HPDE6-E6E7 (cell line): Measurements from ENCODE around the gene UGGT1.

ENCODE experiments used
- DNase-seq: peaks from one replicate; pipeline ENCODE4 v3.0.0; 2011; ENCODE audit warnings: missing footprints; ENCODE audit errors: extremely low spot score

The UGGT1 gene

DNA sequence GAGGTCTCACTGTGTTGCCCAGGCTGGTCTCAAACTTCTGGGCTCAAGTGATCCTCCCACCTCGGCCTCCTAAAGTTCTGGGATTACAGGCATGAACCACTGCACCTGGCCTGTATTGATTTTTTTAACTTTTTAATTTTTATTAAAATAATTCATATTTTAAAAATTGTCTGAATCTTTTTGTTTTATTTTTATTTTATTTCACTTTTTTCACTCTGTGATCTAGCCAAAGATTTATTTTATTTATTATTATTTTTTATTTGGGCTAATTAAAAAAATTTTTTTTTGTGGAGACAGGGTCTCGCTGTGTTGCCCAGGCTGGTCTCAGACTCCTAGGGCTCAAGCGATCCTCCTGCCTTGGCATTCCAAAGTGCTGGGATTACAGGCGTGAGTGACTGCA is 14.1 kb downstream of the UGGT1 start:
- no peak for DNase-seq

DNA sequence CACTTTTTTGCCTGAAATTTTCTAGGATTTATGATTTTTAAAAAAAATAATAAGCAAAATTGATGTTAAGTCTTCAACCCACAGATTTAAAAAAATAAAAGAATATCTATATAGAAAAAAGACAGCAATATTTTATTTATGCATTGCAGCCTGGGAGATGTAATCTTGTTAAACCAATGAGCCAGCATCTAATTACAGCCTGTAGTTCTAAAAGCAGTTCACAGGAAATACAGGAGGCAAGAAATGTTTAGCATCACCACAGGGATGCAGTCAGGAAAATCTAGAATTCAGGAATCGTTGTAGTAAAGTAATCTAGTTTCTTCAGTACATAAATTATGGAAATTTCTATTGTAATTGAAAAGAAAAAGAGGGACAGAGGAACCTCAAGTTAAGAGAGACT is 17.2 kb downstream of the UGGT1 start:
- no peak for DNase-seq

DNA sequence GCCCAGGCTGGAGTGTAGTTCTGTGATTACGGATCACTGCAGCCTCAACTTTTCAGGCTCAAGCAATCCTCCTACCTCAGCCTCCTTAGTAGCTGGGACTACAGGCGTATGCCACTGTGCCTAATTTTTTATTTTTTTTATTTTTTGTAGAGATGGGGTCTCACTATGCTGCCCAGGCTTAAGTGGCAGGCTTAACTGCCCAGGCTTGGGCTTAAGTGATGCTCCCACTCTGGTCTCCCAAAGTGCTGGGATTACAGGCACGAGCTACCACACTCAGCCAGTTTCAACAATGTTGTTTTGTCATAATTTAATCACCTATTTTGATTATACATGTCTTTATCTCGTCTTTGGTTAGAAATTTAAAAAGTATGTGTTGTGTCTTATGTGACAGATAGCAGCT is 18.2 kb downstream of the UGGT1 start:
- no peak for DNase-seq

DNA sequence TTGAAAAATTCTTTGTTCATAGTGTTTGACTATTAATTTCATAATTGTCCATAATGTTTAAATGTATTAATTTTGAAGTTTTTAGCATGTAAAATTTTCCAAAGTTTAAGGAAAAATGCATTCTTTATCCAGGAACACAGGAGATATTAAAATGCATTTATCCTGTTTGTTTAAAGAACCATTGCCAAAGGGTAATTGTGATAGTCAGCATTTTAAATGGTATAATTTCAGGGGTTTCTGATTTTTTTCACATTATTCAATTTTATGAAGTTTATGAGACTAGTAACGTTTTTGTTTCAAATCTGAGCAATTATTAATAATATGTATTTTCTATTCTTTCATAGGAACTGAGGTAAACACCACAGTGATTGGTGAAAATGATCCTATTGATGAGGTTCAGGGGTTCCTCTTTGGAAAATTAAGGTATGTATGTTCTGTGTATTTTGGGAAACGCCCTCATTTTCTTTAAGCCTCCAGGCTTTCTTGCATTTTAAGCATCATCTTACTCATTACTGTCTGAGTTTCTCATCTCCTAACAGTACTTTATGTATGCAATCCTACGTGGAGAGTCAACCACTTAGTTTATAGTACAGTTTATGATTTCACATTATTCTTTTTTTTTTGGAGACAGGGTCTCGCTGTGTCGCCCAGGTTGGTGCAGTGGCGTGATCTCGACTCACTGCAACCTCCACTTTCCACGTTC is 25.1 kb downstream of the UGGT1 start:
- DNase-seq: no peak

- no peak for DNase-seq
Observed at GRCh38 chr2:128134573-128134972, 43.6 kb downstream of the UGGT1 start.

GRCh38 chr2:128137094-128137616 is 46.2 kb downstream of the UGGT1 start:
- no peak for DNase-seq

- DNase-seq: no peak
Observed at GRCh38 chr2:128139624-128140023, 48.6 kb downstream of the UGGT1 start.

- no peak for DNase-seq
Observed at GRCh38 chr2:128145651-128146050, 54.7 kb downstream of the UGGT1 start.

- no peak for DNase-seq
Observed at GRCh38 chr2:128153786-128154185, 62.8 kb downstream of the UGGT1 start.

DNA sequence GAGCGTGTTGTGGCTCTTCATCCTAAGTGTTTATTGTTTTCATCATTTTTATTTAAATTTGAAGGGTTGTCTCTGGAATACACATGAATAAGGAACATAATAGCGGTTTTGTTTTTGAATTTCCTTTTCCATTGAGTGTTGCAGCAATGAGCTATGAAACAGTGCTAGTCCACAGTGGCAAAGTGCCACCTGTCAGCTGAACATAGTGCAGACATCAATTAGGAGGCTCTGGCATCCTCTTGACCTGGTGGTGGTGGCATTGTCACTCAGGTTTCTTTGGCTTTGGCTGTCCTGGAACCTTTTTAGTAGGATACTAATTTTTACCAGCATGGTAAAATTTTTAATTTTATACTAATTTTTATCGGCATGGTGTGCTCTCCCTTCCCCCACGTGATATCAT is 63.2 kb downstream of the UGGT1 start:
- DNase-seq: no peak

DNA sequence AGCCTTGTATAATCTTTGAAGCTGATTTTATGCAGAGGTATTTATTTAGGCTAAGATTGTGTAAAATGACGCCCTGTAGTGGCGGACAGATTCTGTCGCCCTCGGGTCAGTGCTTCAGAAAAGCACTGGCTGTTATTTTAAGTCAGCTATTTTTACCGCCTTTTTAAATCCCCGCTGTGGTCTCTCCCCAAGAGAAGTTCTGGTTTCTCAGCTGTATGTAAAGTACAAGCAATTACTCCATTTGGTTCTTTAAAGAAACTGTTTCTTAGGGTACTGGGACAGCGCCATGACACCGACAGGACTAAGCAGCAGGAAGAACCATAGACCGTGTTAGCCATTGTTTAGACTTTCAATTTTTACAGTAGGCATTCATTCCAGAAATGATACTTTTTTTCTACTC is 65.0 kb downstream of the UGGT1 start:
- DNase-seq: no peak

GRCh38 chr2:128156812-128157211 is 65.8 kb downstream of the UGGT1 start:
- DNase-seq: no peak

DNA sequence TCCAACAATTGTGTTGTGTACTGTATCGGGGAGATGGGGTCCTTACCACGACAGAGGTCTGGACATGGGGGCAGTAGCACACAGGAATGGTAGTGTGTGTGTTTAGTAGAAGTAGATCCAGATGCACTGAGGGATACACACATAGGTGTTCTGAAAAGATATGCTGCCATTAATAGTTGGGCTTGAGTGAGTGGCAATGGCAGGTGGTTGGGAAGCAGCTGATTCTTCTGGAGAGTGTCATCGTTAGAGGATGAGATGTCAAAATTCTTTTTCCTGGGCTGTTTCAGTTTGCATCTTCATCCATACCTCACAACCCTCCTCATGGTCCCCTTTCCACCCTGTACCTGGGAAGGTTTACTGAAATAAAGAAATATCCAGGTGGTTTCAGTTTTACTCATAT is 66.6 kb downstream of the UGGT1 start:
- no peak for DNase-seq

DNA sequence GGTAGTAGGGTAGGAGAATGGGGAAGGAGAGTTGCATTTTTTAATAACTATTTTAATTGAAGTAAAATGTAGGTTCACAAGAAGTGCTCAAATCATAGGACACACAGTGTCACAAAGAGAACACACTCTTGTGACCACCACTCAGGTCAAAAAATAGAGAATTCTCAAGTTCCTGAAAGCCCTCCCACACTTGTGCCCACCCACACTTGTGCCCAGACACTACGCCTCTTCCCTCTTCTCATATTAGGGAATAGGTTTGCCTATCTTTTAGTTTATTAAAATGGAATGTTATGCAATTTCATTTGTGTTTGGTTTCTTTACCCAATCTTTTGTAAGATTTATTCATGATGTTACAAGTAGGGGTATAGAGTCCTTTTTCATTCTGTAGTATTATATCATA is 67.2 kb downstream of the UGGT1 start:
- DNase-seq: no peak

- no peak for DNase-seq
Observed at GRCh38 chr2:128159437-128159836, 68.4 kb downstream of the UGGT1 start.

DNA sequence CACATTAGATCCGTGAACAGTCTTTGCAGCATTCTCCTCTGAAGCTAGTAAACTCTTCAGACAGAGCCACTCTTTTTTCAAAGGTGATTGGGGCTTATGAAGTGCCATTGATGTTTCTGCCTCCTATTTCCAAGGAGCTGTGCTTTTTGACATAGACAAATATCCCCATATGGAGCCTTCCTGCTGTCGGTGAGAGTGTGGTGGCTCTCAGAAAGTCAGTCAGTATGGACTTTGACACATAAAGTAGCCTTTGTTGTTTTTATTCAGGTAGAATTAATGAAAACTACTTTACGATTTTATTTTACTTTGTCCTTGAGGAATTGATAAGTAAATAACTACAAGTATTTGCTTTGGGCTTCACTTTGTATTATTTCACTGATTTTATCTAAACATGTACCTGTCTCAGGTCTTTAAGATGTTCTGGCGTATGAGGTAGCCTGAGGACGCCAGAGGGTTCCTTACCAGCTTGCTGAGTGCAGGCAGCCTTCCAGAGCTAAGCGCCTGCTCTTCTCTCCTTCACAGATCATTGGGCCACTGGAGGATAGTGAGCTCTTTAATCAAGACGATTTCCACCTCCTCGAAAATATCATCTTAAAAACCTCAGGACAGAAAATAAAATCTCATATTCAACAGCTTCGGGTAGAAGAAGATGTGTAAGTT is 69.7 kb downstream of the UGGT1 start:
- no peak for DNase-seq

DNA sequence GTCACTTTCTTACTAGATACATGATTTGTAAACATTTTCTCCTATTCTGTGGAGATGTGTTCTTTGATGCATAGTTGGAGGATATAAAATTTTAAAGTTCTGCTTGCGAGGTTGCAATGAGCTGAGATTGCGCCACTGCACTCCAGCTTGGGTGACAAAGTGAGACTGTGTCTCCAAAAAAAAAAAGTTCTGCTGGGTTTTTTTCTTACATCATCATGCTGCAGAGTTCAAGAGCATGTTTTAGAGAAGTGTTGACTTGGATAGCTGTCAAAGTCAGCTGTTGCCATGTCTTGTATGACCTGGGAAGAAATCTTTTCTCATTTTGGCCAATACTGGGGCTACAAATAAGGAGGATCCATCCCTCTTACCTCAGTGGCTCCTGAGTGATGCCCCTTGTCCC is 71.3 kb downstream of the UGGT1 start:
- DNase-seq: no peak

DNA sequence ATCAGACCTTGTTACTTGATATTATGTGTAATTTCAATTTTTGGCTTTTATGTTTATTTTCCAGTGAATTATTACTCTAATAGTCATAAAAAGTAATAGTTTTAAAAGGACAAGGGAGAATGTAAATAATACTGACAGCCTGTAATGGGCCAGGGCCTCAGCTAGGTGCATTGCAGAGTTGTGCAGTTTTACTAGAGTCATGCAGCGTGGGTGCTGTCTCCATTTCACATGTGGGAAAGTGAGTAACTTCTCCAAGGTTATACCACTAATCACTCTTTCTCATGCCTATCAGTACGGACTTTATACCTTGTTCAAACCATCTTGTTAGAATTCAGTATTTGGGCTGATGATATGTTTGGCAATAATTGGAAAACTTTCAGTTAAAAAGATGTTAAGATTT is 73.3 kb downstream of the UGGT1 start:
- no peak for DNase-seq

GRCh38 chr2:128166746-128167353 is 75.8 kb downstream of the UGGT1 start:
- no peak for DNase-seq

DNA sequence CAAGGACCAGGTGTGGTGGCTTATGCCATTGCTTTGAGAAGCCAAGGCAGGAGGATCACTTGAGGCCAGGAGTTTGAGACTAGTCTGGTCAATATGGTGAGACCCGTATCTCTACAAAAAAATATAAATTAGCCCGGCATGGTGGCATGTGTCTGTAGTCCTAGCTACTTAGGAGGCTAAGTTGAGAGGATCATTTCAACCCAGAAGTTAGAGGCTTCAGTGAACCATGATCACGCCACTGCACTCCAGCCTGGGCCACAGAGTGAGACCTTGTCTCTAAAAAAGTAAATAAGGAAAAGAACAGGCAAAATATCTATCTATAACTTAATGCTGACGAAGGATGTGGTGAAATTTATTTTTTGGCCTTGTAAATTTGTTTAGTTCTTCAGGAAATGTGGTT is 78.1 kb downstream of the UGGT1 start:
- no peak for DNase-seq

DNA sequence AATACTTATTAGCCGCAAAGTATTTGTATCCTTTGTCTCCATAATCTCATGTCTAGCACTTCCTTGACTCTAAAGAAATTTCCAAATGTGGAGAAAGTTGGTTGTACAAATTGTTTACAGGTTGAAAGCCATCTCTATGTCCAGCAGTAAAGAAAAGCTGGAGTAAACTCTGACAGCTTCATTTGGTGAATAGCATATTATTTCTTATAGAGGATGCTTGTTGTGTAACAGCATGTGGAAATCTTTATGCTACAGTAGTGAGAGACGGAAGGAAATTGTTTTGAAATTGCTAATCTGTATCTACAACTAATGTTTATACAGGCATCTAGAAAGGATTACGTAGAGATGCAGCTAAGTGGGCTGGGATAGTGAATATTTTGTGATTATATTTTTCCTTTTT is 78.5 kb downstream of the UGGT1 start:
- no peak for DNase-seq

GRCh38 chr2:128169933-128170709 is 79.1 kb downstream of the UGGT1 start:
- no peak for DNase-seq
